GM23248 (cell line): Measurements from ENCODE around the gene FAM163A. TPM values are rescaled to one million over a fixed set of nuclear protein-coding genes. Genes with fewer than 3 reads are reported as not detected.

Experiments used
- DNase-seq: peaks from one replicate; pipeline ENCODE4 v3.0.0-alpha.2; 2015
- H2AFZ ChIP-seq: fragments of 200-600 bp; sonication (generic); 2 replicates; pipeline ENCODE4 v1.6.1; 2016; ENCODE audit warnings: antibody characterized with exemption
- H3F3A ChIP-seq: fragments of 200-600 bp; sonication (generic); 2 replicates; pipeline ENCODE4 v1.6.1; 2016; ENCODE audit warnings: mild to moderate bottlenecking, antibody characterized with exemption, mixed run types; ENCODE audit not compliant: insufficient read depth
- H3K27ac ChIP-seq: fragments of 200-600 bp; sonication (generic); 2 replicates; pipeline ENCODE4 v1.5.1; 2016; ENCODE audit warnings: mild to moderate bottlenecking
- H3K27me3 ChIP-seq: fragments of 200-600 bp; sonication (generic); replicated peaks from 2 replicates; pipeline ENCODE4 v1.6.1; 2016; ENCODE audit warnings: mild to moderate bottlenecking; ENCODE audit not compliant: insufficient read depth
- H3K36me3 ChIP-seq: fragments of 200-600 bp; sonication (generic); 2 replicates; pipeline ENCODE4 v1.6.1; 2016; ENCODE audit warnings: low read depth, mild to moderate bottlenecking
- H3K4me1 ChIP-seq: fragments of 200-600 bp; sonication (generic); 2 replicates; pipeline ENCODE4 v1.6.1; 2016; ENCODE audit warnings: mild to moderate bottlenecking; ENCODE audit not compliant: insufficient read depth
- H3K4me2 ChIP-seq: fragments of 200-600 bp; sonication (generic); one replicate; pipeline ENCODE4 v1.6.1; 2016; ENCODE audit warnings: mild to moderate bottlenecking; ENCODE audit not compliant: unreplicated experiment
- H3K4me3 ChIP-seq: fragments of 200-600 bp; sonication (generic); 2 replicates; pipeline ENCODE4 v1.5.1; 2016; ENCODE audit warnings: mild to moderate bottlenecking
- H3K79me2 ChIP-seq: fragments of 200-600 bp; sonication (generic); 2 replicates; pipeline ENCODE4 v1.6.1; 2016; ENCODE audit warnings: mild to moderate bottlenecking; ENCODE audit not compliant: insufficient read depth
- H3K9ac ChIP-seq: fragments of 200-600 bp; sonication (generic); 2 replicates; pipeline ENCODE4 v1.6.1; 2016; ENCODE audit warnings: mild to moderate bottlenecking
- H3K9me2 ChIP-seq: fragments of 200-600 bp; sonication (generic); 2 replicates; pipeline ENCODE4 v1.6.1; 2016; ENCODE audit warnings: mixed run types, mild to moderate bottlenecking, moderate library complexity; ENCODE audit not compliant: insufficient read depth
- H3K9me3 ChIP-seq: fragments of 200-600 bp; sonication (generic); one replicate; pipeline ENCODE4 v1.6.1; 2017; ENCODE audit warnings: low read depth
- H4K20me1 ChIP-seq: fragments of 200-600 bp; sonication (generic); 2 replicates; pipeline ENCODE4 v1.6.0; 2016; ENCODE audit not compliant: insufficient read depth
- EZH2 ChIP-seq: fragments of 200-600 bp; sonication (generic); IDR thresholded peaks from 2 replicates; pipeline ENCODE4 v1.6.1; 2018; ENCODE audit warnings: antibody characterized with exemption, mild to moderate bottlenecking; ENCODE audit not compliant: insufficient read depth, poor library complexity, severe bottlenecking
- EZH2phosphoT487 ChIP-seq: fragments of 200-600 bp; sonication (generic); IDR thresholded peaks from 2 replicates; pipeline ENCODE4 v1.6.1; 2018; ENCODE audit warnings: antibody characterized with exemption, moderate library complexity, mild to moderate bottlenecking, low read depth; ENCODE audit not compliant: insufficient read depth
- WGBS, 2 experiments: methylation state at CpG; one replicate each; pipeline ENCODE4 v1.1.6; 2015 to 2017; ENCODE audit warnings: low lambda C conversion rate in 2 of 2, low coverage in 1 of 2; ENCODE audit errors: missing lambda C conversion rate in 2 of 2; 5-methylcytosine and 5-hydroxymethylcytosine counted together
- in situ Hi-C: fragments of 300-500 bp; cut with MboI; formaldehyde crosslinking; loops from 2 replicates; pipeline ENCODE4 v1.15.0; 2020
- polyA plus RNA-seq: library from polyadenylated mRNA; unstranded; fragments of >200 nt; fragmentation: Nextera tagmentation; extraction: Ambion mirVana; gene quantifications from 2 replicates; pipeline ENCODE4 v1.2.1, GENCODE V29; 2016
- total RNA-seq: library from RNA; depleted of rRNA; stranded (reverse); fragments of >200 nt; shearing (Covaris generic); gene quantifications from 2 replicates; pipeline ENCODE4 v1.2.3, GENCODE V29; 2014

FAM163A gene
- total and polyA plus RNA-seq, 2 experiments from 2014 or later, result not detected

GRCh38 chr1:179825798-179826460 lies 82.8 kb downstream of the FAM163A start:
- no peak overlapping the region for H3K27ac ChIP-seq
- H3K9me2 ChIP-seq, result no peaks in the 10 kb centered on the region
- no peak overlapping the region for H3K9ac ChIP-seq
- H3K27me3 ChIP-seq, result no peaks in the 10 kb centered on the region; the same call in 1 of the 2 replicates
- no peak overlapping the region for H2AFZ ChIP-seq
- H3K9me3 ChIP-seq, result no peaks in the 10 kb centered on the region
- 77 to 80% methylated on average over 11 to 13 of the region's 13 CpGs for whole genome bisulfite sequencing, 2 experiments
- no peak overlapping the region for H3K4me3 ChIP-seq
- in situ Hi-C loops, result no loop called here
- no peaks in the 10 kb centered on the region for H3K36me3 ChIP-seq
- H4K20me1 ChIP-seq, result no peaks in the 10 kb centered on the region
- TF ChIP-seq EZH2, result no peak
- TF ChIP-seq EZH2phosphoT487, result no peak
- no peaks in the 10 kb centered on the region for H3K79me2 ChIP-seq
- no peak for DNase-seq
- H3K4me1 ChIP-seq, result no peaks in the 10 kb centered on the region
- no peaks in the 10 kb centered on the region for H3F3A ChIP-seq
- no peak overlapping the region for H3K4me2 ChIP-seq

GRCh38 chr1:179826626-179827280 lies 83.7 kb downstream of the FAM163A start:
- no peaks in the 10 kb centered on the region for H3K9me2 ChIP-seq
- no peak overlapping the region for H3K27ac ChIP-seq
- H3F3A ChIP-seq, result no peaks in the 10 kb centered on the region
- H3K4me3 ChIP-seq, result no peak overlapping the region
- H3K4me2 ChIP-seq, result no peak overlapping the region
- no peak overlapping the region for H3K9ac ChIP-seq
- DNase-seq, result no peak
- in situ Hi-C loops, result no loop called here
- H3K79me2 ChIP-seq, result no peaks in the 10 kb centered on the region
- no peak for TF ChIP-seq EZH2
- no peak for TF ChIP-seq EZH2phosphoT487
- H4K20me1 ChIP-seq, result no peaks in the 10 kb centered on the region
- H3K9me3 ChIP-seq, result no peaks in the 10 kb centered on the region
- H3K4me1 ChIP-seq, result no peaks in the 10 kb centered on the region
- no peak overlapping the region for H2AFZ ChIP-seq
- no peaks in the 10 kb centered on the region for H3K36me3 ChIP-seq
- 58 to 59% methylated on average over 7 of the region's 7 CpGs for WGBS, 2 experiments
- no peaks in the 10 kb centered on the region; the same call in 1 of the 2 replicates for H3K27me3 ChIP-seq

- Histone ChIP-seq H3K4me1 (no peaks in the 10 kb centered on the region), H3K4me3 (no peak overlapping the region), H3K36me3 (no peaks in the 10 kb centered on the region), H3K4me2 (no peak overlapping the region), H3F3A (0 out of 2 replicates have a peak, but pooled peaks cover 6% of the 10 kb centered on the region), H3K9me2 (no peaks in the 10 kb centered on the region), H3K9ac (no peak overlapping the region), H3K79me2 (no peaks in the 10 kb centered on the region), H4K20me1 (no peaks in the 10 kb centered on the region), H3K27ac (no peak overlapping the region), H3K9me3 (no peaks in the 10 kb centered on the region), H3K27me3 (no peaks in the 10 kb centered on the region; the same call in 1 of the 2 replicates), H2AFZ (no peak overlapping the region)
- DNase-seq, result no peak
- WGBS, 2 experiments, result 76 to 79% methylated on average over 9 of the region's 9 CpGs
- TF ChIP-seq EZH2phosphoT487 (no peak), EZH2 (no peak)
- in situ Hi-C loops, result no loop called here
These were observed 85.5 kb downstream of the FAM163A start for GRCh38 chr1:179828554-179829110.

- whole genome bisulfite sequencing, 2 experiments, result 41 to 52% methylated on average over 3 of the region's 3 CpGs
- Histone ChIP-seq H3K36me3 (no peaks in the 10 kb centered on the region), H3K9me2 (no peaks in the 10 kb centered on the region), H3K4me3 (no peak overlapping the region), H3K9me3 (no peaks in the 10 kb centered on the region), H3K4me1 (no peaks in the 10 kb centered on the region), H3K27ac (no peak overlapping the region), H2AFZ (no peak overlapping the region), H3K4me2 (no peak overlapping the region), H3F3A (0 out of 2 replicates have a peak, but pooled peaks cover 6% of the 10 kb centered on the region), H3K27me3 (no peaks in the 10 kb centered on the region; the same call in 1 of the 2 replicates), H4K20me1 (no peaks in the 10 kb centered on the region), H3K9ac (no peak overlapping the region), H3K79me2 (no peaks in the 10 kb centered on the region)
- in situ Hi-C loops, result no loop called here
- TF ChIP-seq EZH2phosphoT487 (no peak), EZH2 (no peak)
- no peak for DNase-seq
These were observed 88.1 kb downstream of the FAM163A start for GRCh38 chr1:179831225-179831624.
